Mucosa of stomach (tissue), 1 donor: ENCODE data around the gene PDE4B.

Source experiments
- H3K27me3 ChIP-seq: one replicate; pipeline ENCODE4 v1.7.0; 2013; ENCODE audit warnings: mild to moderate bottlenecking, low read length; ENCODE audit not compliant: control insufficient read depth, insufficient read depth
- H3K36me3 ChIP-seq: one replicate; pipeline ENCODE4 v1.7.0; 2013; ENCODE audit warnings: low read length; ENCODE audit not compliant: control insufficient read depth, insufficient read depth
- H3K4me1 ChIP-seq: one replicate; pipeline ENCODE4 v1.7.0; 2013; ENCODE audit warnings: mild to moderate bottlenecking, low read length; ENCODE audit not compliant: control insufficient read depth, insufficient read depth
- H3K4me3 ChIP-seq: one replicate; pipeline ENCODE4 v1.7.0; 2013; ENCODE audit warnings: low read length
- H3K9ac ChIP-seq: one replicate; pipeline ENCODE4 v1.7.0; 2013; ENCODE audit warnings: mild to moderate bottlenecking, low read length, moderate library complexity
- H3K9me3 ChIP-seq: one replicate; pipeline ENCODE4 v1.7.0; 2013; ENCODE audit warnings: mild to moderate bottlenecking, low read length, moderate library complexity; ENCODE audit not compliant: control insufficient read depth
- donor health status: Pancreatic carcinoma.

The PDE4B gene

GRCh38 chr1:65792669-65793358, at the start of gene PDE4B:
TSS of gene PDE4B (plus strand) at chr1:65792895.
- Histone ChIP-seq H3K9me3 (no peaks in the 10 kb centered on the region), H3K9ac (no peak within 1 kb of the TSS), H3K4me3 (no peak within 1 kb of the TSS), H3K27me3 (peaks cover 32% of the 10 kb centered on the region), H3K4me1 (no peaks in the 10 kb centered on the region), H3K36me3 (no peaks in the 10 kb centered on the region)

- Histone ChIP-seq H3K27me3 (no peaks in the 10 kb centered on the region), H3K4me1 (no peaks in the 10 kb centered on the region), H3K36me3 (no peaks in the 10 kb centered on the region), H3K9ac (no peak overlapping the region), H3K9me3 (no peaks in the 10 kb centered on the region), H3K4me3 (no peak overlapping the region)
These were observed 48.0 kb upstream of the PDE4B start for GRCh38 chr1:65744731-65745130.

- Histone ChIP-seq H3K36me3 (no peaks in the 10 kb centered on the region), H3K4me3 (no peak overlapping the region), H3K4me1 (no peaks in the 10 kb centered on the region), H3K9ac (no peak overlapping the region), H3K9me3 (no peaks in the 10 kb centered on the region), H3K27me3 (no peaks in the 10 kb centered on the region)
These were observed 40.7 kb upstream of the PDE4B start for GRCh38 chr1:65751961-65752360.

- no peaks in the 10 kb centered on the region for H3K4me1 ChIP-seq
- H3K9me3 ChIP-seq, result no peaks in the 10 kb centered on the region
- no peaks in the 10 kb centered on the region for H3K27me3 ChIP-seq
- H3K36me3 ChIP-seq, result no peaks in the 10 kb centered on the region
- no peak overlapping the region for H3K4me3 ChIP-seq
- no peak overlapping the region for H3K9ac ChIP-seq
These were observed 36.1 kb upstream of the PDE4B start for GRCh38 chr1:65756616-65757015.

- no peaks in the 10 kb centered on the region for H3K4me1 ChIP-seq
- H3K27me3 ChIP-seq, result no peaks in the 10 kb centered on the region
- H3K9me3 ChIP-seq, result no peaks in the 10 kb centered on the region
- H3K9ac ChIP-seq, result no peak overlapping the region
- no peak overlapping the region for H3K4me3 ChIP-seq
- H3K36me3 ChIP-seq, result no peaks in the 10 kb centered on the region
These were observed 35.2 kb upstream of the PDE4B start for GRCh38 chr1:65757531-65757930.

- no peak overlapping the region for H3K4me3 ChIP-seq
- no peaks in the 10 kb centered on the region for H3K4me1 ChIP-seq
- H3K9ac ChIP-seq, result no peak overlapping the region
- H3K36me3 ChIP-seq, result no peaks in the 10 kb centered on the region
- no peaks in the 10 kb centered on the region for H3K27me3 ChIP-seq
- H3K9me3 ChIP-seq, result no peaks in the 10 kb centered on the region
These were observed 34.6 kb upstream of the PDE4B start for GRCh38 chr1:65758128-65758527.

- no peaks in the 10 kb centered on the region for H3K9me3 ChIP-seq
- H3K36me3 ChIP-seq, result no peaks in the 10 kb centered on the region
- no peaks in the 10 kb centered on the region for H3K27me3 ChIP-seq
- H3K4me1 ChIP-seq, result no peaks in the 10 kb centered on the region
- no peak overlapping the region for H3K9ac ChIP-seq
- H3K4me3 ChIP-seq, result no peak overlapping the region
These were observed 33.2 kb upstream of the PDE4B start for GRCh38 chr1:65759516-65759915.

- H3K27me3 ChIP-seq, result no peaks in the 10 kb centered on the region
- H3K4me1 ChIP-seq, result no peaks in the 10 kb centered on the region
- H3K36me3 ChIP-seq, result no peaks in the 10 kb centered on the region
- H3K9ac ChIP-seq, result no peak overlapping the region
- H3K9me3 ChIP-seq, result no peaks in the 10 kb centered on the region
- H3K4me3 ChIP-seq, result no peak overlapping the region
These were observed 30.4 kb upstream of the PDE4B start for GRCh38 chr1:65762081-65762862.

- Histone ChIP-seq H3K9me3 (no peaks in the 10 kb centered on the region), H3K27me3 (no peaks in the 10 kb centered on the region), H3K9ac (no peak overlapping the region), H3K4me3 (no peak overlapping the region), H3K4me1 (no peaks in the 10 kb centered on the region), H3K36me3 (no peaks in the 10 kb centered on the region)
These were observed 28.6 kb upstream of the PDE4B start for GRCh38 chr1:65764052-65764451.

GRCh38 chr1:65765631-65766030, 27.1 kb upstream of the PDE4B start:
- no peaks in the 10 kb centered on the region for H3K9me3 ChIP-seq
- H3K36me3 ChIP-seq, result no peaks in the 10 kb centered on the region
- no peaks in the 10 kb centered on the region for H3K4me1 ChIP-seq
- no peak overlapping the region for H3K9ac ChIP-seq
- H3K4me3 ChIP-seq, result no peak overlapping the region
- H3K27me3 ChIP-seq, result no peaks in the 10 kb centered on the region

GRCh38 chr1:65769636-65770035, 23.1 kb upstream of the PDE4B start:
- Histone ChIP-seq H3K9ac (no peak overlapping the region), H3K4me1 (no peaks in the 10 kb centered on the region), H3K27me3 (no peaks in the 10 kb centered on the region), H3K4me3 (no peak overlapping the region), H3K9me3 (no peaks in the 10 kb centered on the region), H3K36me3 (no peaks in the 10 kb centered on the region)

GRCh38 chr1:65772607-65773006, 20.1 kb upstream of the PDE4B start:
- H3K4me3 ChIP-seq, result no peak overlapping the region
- H3K9me3 ChIP-seq, result no peaks in the 10 kb centered on the region
- no peak overlapping the region for H3K9ac ChIP-seq
- no peaks in the 10 kb centered on the region for H3K36me3 ChIP-seq
- no peaks in the 10 kb centered on the region for H3K4me1 ChIP-seq
- H3K27me3 ChIP-seq, result no peaks in the 10 kb centered on the region
